ENCODE data around the gene PATJ. TPM values are rescaled to one million over a fixed set of nuclear protein-coding genes. Genes with fewer than 3 reads are reported as not detected.

The PATJ gene
- total RNA-seq, 2 donors from 2014 or later = 21.6 to 25.3 TPM

DNA sequence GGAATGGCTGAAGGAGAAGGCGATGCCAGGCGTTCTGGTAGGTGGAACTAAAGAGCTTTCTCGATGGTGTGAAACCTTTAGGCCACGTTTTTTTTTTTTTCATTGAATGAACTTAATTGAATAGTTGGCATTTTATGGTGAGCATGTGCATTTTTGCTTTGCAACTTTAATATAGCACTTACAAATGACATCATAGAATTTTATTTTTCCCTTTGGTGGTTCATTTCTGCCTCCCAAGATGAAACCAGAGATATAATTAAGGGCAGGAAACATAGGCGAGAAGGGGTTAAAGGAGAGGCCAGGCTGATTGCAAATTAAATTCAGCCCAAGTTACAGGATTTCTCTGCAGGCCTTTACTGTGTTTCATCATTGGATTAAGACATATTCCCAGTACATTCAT is 366.8 kb downstream of the PATJ start:
- Mint-ChIP-seq H3K4me1 (ENCODE audit: low read depth) (no peaks in the 10 kb centered on the region), H3K4me3 (no peak overlapping the region), H3K36me3 (ENCODE audit: insufficient read depth in 2 of 2) (no peaks in the 10 kb centered on the region), H3K9me3 (no peaks in the 10 kb centered on the region), H3K27me3 (ENCODE audit: low read depth) (no peaks in the 10 kb centered on the region), H3K27ac (no peak overlapping the region)
- DNase-seq = no peak
- no peak for ATAC-seq (replicated peaks in 1 of 2)

DNA sequence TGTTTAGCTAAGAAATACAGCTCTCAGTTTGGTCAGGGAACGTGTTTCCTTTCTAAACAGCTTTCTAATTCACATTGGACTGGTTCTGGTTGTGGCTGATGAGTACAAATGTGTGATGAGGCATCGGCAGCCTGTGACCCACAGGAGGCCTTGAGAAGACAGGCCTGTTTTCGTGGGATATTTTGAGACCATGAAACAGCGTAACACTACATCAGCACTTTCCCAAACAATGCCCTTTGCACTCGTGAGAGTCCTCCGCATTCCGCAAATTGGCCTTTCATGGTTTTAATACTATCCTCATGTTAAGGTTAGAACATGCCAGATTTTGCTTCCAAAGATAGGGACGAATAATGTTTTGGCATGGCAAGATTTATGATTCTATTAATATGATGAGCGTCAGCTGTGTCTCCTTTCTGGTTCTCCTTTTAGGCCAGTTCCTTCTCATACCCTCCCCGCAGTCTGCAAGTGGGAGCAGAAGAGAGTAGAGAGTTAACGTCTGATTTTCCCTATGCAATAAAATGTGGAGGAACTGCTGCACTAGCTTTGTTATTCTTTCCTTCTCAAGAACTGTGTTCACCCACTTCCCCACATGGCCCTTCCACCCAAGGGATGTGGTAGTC is 368.0 kb downstream of the PATJ start:
- Mint-ChIP-seq H3K4me1 (ENCODE audit: low read depth) (no peaks in the 10 kb centered on the region), H3K27ac (no peak overlapping the region), H3K9me3 (no peaks in the 10 kb centered on the region), H3K4me3 (no peak overlapping the region), H3K36me3 (ENCODE audit: insufficient read depth in 2 of 2) (no peaks in the 10 kb centered on the region), H3K27me3 (ENCODE audit: low read depth) (no peaks in the 10 kb centered on the region)
- DNase-seq (no peak), ATAC-seq (replicated peaks in 1 of 2) (no peak)

DNA sequence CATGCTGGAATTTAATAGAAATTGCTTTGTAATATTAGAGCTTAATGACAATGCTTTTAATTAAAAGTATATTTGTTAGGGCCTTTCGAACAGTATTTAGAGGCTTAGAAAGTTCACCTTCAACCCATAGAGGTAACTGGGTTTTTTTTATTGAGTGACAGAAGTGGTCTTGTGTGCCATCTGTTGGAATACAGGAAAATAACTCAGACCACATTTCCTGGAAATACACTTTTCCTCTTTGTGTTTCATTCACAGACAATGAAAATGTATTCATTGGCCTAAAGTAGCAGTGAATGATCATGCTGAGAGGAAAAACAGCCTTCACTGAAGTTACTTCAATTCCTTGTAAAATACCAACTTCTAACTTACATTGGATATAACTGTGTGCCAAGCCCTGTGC is 368.8 kb downstream of the PATJ start:
- H3K9me3 Mint-ChIP-seq = no peaks in the 10 kb centered on the region
- H3K4me1 Mint-ChIP-seq (ENCODE audit: low read depth) = no peaks in the 10 kb centered on the region
- H3K27me3 Mint-ChIP-seq (ENCODE audit: low read depth) = no peaks in the 10 kb centered on the region
- DNase-seq = no peak
- H3K36me3 Mint-ChIP-seq (ENCODE audit: insufficient read depth in 2 of 2) = no peaks in the 10 kb centered on the region
- no peak overlapping the region for H3K27ac Mint-ChIP-seq
- no peak overlapping the region for H3K4me3 Mint-ChIP-seq
- ATAC-seq (replicated peaks in 1 of 2) = no peak

DNA sequence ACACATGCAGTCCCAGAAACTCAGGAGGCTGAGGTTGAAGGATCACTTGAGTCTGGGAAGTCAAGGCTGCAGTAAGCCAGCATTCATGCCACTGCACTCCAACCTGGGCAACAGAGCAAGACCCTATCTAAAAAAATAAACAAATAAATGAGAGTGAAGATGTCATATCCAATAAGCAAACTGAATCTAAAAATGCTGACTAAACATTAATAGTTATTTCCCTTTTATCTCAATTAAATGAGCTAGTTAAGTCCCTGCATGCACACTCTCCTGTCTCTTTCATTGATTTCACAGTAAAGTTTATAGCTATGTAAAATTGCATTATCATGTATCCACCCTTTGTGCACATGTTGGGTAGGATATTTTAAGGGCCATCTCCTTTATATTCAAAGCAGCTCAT is 371.2 kb downstream of the PATJ start:
- DNase-seq = no peak
- no peak overlapping the region for H3K27ac Mint-ChIP-seq
- no peaks in the 10 kb centered on the region for H3K9me3 Mint-ChIP-seq
- H3K36me3 Mint-ChIP-seq (ENCODE audit: insufficient read depth in 2 of 2) = no peaks in the 10 kb centered on the region
- H3K27me3 Mint-ChIP-seq (ENCODE audit: low read depth) = no peaks in the 10 kb centered on the region
- H3K4me1 Mint-ChIP-seq (ENCODE audit: low read depth) = no peaks in the 10 kb centered on the region
- no peak for ATAC-seq (replicated peaks in 1 of 2)
- H3K4me3 Mint-ChIP-seq = no peak overlapping the region

DNA sequence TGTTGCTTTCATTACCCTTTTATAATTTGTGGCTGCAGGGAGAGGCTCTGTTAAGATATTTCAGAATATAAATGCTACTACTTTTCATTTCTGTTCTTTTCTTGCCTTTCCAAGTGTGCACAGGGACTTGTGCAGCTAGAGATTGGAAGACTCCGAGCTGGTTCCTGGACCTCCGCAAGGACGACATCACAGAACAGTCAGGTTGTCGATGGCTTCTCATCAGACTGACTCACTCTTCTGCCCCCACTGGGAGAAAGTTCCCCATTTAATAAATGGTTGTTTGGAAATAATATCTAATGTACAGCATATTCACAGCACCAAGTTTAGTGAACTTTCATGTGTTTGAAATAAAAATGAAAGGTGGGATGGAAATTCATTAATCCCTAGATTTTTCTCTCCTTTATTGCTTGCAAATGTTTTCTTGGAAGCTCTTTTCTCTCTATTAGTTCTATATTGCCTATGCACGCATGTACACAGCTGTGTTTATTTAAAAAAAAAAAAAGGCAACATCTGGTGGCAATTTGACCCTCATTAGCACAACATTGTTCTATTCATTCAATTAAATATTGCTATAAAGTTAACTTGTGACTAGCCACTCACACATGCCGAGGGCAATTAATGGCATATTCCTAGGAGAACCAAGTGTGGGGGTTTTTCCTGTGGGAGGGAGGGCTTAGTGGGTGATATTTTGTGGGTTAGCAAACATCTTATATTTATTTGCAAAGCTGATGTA is 374.9 kb downstream of the PATJ start:
- Mint-ChIP-seq H3K36me3 (ENCODE audit: insufficient read depth in 2 of 2) (no peaks in the 10 kb centered on the region), H3K4me1 (ENCODE audit: low read depth) (no peaks in the 10 kb centered on the region), H3K4me3 (no peak overlapping the region), H3K27me3 (ENCODE audit: low read depth) (no peaks in the 10 kb centered on the region), H3K27ac (no peak overlapping the region), H3K9me3 (no peaks in the 10 kb centered on the region)
- DNase-seq (no peak), ATAC-seq (replicated peaks in 1 of 2) (no peak)

DNA sequence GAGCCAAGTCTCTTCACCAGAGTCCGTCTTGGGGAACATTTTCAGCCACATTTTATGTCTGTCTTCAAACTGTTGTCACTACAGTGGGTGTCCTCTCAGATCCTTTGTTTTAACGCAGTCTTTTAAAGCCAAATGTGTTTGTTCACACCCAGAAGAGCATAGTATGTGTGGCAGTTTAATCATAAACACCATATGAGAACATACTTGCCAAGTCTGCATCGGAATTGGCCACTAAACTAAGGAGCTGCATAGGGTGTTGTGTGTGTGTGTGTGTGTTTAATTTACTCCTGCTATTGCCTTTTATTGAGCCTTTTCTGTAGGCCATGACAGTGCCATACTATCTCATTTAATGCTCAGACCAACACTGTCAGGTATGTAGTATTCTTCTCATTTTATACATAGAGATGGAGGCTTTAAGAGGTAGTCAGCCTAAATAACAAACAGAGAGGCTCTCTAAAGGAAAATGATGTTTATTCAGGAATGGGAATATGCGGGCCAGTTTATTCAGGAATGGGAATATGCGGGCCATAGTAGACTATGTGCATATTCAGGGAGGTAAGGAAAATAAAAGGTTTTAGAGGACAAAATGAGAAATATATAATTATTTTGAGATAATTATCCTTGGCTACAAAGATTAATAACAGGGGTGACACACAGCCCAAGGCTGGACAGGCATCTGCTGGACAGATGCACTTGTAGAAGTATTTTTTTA is 384.5 kb downstream of the PATJ start:
- H3K4me3 Mint-ChIP-seq = no peak overlapping the region
- ATAC-seq (replicated peaks in 1 of 2) = no peak
- no peaks in the 10 kb centered on the region for H3K4me1 Mint-ChIP-seq (ENCODE audit: low read depth)
- DNase-seq = no peak
- no peak overlapping the region for H3K27ac Mint-ChIP-seq
- H3K9me3 Mint-ChIP-seq = no peaks in the 10 kb centered on the region
- H3K36me3 Mint-ChIP-seq (ENCODE audit: insufficient read depth in 2 of 2) = no peaks in the 10 kb centered on the region
- no peaks in the 10 kb centered on the region for H3K27me3 Mint-ChIP-seq (ENCODE audit: low read depth)

DNA sequence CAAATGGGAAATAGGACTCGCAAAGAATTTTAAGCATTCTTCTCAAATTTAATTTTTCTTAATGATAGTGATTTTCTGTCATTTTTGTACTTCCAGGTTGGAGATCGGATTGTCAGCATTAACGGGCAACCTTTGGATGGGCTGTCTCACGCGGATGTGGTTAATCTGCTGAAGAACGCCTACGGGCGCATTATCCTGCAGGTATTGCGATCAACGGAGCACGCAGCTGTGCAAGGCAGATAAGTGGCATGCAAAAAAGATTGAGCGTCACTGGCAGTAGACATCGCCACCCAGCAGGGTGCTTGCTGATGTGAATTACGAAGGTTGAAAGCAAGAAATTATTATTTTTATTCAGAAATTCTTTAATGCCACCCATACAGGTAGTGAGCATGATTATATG is 386.5 kb downstream of the PATJ start:
- Mint-ChIP-seq H3K27me3 (ENCODE audit: low read depth) (no peaks in the 10 kb centered on the region), H3K9me3 (no peaks in the 10 kb centered on the region), H3K4me3 (no peak overlapping the region), H3K4me1 (ENCODE audit: low read depth) (no peaks in the 10 kb centered on the region), H3K36me3 (ENCODE audit: insufficient read depth in 2 of 2) (no peaks in the 10 kb centered on the region), H3K27ac (no peak overlapping the region)
- no peak for DNase-seq
- ATAC-seq (replicated peaks in 1 of 2) = no peak

DNA sequence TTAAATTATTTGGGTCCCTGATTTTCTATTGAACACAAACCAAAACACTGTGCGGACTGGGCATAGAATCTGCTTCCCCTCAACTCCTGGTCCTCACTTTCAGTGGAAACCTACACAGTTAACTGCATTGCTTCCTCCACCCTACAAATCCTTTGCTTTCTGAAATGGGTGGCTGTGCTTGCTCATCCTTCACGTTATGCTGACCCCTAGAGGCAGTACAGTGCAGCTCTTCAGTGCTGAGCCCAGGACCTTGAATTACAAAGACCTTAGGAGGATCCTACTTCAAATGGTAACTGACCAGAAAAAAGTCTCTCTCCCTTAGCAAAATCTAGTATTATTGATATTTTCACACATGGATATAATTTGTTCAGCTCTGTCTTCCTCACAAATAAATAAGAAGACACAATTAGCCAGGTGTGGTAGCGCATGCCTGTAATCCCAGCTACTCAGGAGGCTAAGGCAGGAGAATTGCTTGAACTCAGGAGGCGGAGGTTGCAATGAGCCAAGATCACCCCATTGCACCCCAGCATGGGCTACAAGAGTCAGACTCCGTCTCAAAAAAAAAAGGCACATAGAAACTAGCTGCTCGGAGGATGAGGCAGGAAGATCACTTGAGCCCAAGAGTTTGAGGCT is 388.9 kb downstream of the PATJ start:
- DNase-seq = peak; percentile 27 to 32
- Mint-ChIP-seq H3K27me3 (ENCODE audit: low read depth) (no peaks in the 10 kb centered on the region), H3K27ac (no peak overlapping the region), H3K9me3 (no peaks in the 10 kb centered on the region), H3K4me1 (ENCODE audit: low read depth) (no peaks in the 10 kb centered on the region), H3K36me3 (ENCODE audit: insufficient read depth in 2 of 2) (no peaks in the 10 kb centered on the region), H3K4me3 (no peak overlapping the region)
- peak; percentile 64 to 69 for ATAC-seq (replicated peaks in 1 of 2)

DNA sequence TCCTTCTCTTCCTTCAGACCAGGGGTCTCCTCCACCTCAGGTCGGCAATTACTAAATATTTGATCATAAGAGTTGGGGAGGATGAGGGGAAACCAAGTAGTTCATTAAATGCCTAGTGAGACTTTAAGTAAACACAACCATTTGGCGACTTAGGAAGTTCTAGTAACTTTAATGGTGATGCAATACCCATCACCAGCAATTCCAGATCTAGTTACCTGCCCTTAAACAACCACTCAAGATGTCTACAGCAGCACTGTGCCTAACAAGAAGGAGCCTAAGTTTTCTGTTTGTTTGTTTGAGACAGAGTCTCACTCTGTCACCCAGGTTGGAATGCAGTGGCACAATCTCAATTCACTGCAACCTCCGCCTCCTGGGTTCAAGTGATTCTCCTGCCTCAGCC is 395.7 kb downstream of the PATJ start:
- no peaks in the 10 kb centered on the region for H3K27me3 Mint-ChIP-seq (ENCODE audit: low read depth)
- no peak for ATAC-seq (replicated peaks in 1 of 2)
- H3K4me1 Mint-ChIP-seq (ENCODE audit: low read depth) = no peaks in the 10 kb centered on the region
- H3K9me3 Mint-ChIP-seq = no peaks in the 10 kb centered on the region
- H3K4me3 Mint-ChIP-seq = no peak overlapping the region
- no peak overlapping the region for H3K27ac Mint-ChIP-seq
- no peak for DNase-seq
- H3K36me3 Mint-ChIP-seq (ENCODE audit: insufficient read depth in 2 of 2) = no peaks in the 10 kb centered on the region

DNA sequence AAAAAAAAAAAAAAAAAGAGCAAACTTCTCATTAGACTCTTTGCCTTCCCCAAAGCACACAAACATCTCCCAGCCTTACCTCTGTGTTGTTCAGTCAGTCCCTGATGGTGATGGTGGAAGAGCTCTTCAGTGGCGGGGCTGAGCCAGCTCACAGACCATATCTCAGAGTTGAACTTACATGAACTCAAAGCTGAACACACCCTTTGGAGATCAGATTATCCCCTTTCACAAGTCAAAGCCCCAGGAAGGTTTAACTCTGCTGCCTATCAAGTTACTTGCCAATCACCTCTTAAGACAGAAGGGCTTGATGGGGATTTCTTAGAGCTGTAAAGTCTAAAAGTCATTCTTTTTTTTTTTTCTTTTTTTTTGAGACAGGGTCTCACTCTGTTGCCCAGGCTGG is 397.1 kb downstream of the PATJ start:
- Mint-ChIP-seq H3K27ac (no peak overlapping the region), H3K36me3 (ENCODE audit: insufficient read depth in 2 of 2) (no peaks in the 10 kb centered on the region), H3K27me3 (ENCODE audit: low read depth) (no peaks in the 10 kb centered on the region), H3K4me1 (ENCODE audit: low read depth) (no peaks in the 10 kb centered on the region), H3K9me3 (no peaks in the 10 kb centered on the region), H3K4me3 (no peak overlapping the region)
- DNase-seq = no peak
- no peak for ATAC-seq (replicated peaks in 1 of 2)

DNA sequence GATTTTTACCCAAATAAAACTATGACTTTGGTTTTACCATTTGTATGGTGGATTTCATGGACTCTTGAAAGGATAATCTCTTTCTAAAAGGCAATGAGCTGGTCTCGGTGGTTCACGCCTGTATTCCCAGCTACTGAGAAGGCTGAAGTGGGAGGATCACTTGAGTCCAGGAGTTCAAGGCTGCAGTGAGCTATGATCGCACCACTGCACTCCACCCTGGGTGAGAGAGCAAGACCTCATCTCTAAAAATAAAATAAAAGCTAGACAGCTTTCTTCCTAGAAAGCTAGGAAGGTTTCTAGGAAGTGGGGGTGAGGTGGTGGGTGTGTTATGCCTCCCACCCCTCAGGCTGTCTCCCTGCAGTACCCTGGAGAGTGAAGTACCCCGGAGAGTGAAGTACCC is 398.4 kb downstream of the PATJ start:
- Mint-ChIP-seq H3K4me1 (ENCODE audit: low read depth) (no peaks in the 10 kb centered on the region), H3K27me3 (ENCODE audit: low read depth) (no peaks in the 10 kb centered on the region), H3K27ac (no peak overlapping the region), H3K4me3 (no peak overlapping the region), H3K9me3 (no peaks in the 10 kb centered on the region), H3K36me3 (ENCODE audit: insufficient read depth in 2 of 2) (no peaks in the 10 kb centered on the region)
- DNase-seq (no peak), ATAC-seq (replicated peaks in 1 of 2) (no peak)

DNA sequence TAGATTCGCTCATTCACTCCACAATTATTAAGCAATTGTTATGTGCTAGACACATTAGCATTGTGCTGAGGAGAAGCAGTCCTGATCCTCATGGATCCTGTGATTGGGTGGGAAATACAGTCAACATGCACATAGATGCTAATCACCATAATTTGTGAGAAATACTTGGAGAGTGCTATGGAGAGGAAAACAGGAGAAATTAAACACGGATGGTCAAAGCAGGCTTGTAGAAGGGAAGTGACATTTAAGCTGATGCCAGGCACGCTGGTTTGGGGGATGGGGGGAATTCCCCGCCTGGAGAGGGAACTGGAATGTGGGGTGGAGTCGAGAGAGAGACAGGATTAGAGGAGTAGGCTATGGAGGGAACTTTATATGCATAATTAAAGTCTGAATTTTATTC is 400.2 kb downstream of the PATJ start:
- H3K27me3 Mint-ChIP-seq (ENCODE audit: low read depth) = no peaks in the 10 kb centered on the region
- no peak overlapping the region for H3K27ac Mint-ChIP-seq
- H3K4me1 Mint-ChIP-seq (ENCODE audit: low read depth) = no peaks in the 10 kb centered on the region
- no peaks in the 10 kb centered on the region for H3K36me3 Mint-ChIP-seq (ENCODE audit: insufficient read depth in 2 of 2)
- H3K9me3 Mint-ChIP-seq = no peaks in the 10 kb centered on the region
- no peak for ATAC-seq (replicated peaks in 1 of 2)
- H3K4me3 Mint-ChIP-seq = no peak overlapping the region
- DNase-seq = no peak

DNA sequence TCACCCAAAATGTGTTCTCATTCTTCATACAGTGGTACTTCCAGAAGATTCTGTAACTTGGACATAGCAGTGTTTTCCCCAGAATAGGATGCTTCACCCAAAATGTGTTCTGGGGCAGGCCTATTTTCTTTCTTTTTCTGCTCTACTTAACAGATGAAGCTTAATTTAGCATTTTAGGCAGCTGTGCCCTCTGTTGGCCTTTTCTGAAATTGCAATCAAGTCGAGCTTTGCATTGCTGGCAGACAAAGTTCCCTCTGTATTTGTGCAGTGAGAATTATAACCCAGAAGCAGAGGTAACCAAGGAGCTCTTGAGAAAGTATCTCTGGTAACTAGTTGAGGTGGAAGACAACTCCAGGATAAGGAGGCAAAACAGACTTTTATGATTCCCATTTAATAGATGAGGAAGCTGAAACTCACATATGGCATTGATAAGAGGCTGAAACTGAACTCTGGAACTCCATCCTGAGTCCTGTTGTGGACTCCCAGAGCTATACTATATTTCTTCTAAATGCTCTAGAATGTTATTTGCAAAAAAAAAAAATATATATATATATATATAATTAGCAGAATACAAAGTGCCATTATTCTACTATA is 402.1 kb downstream of the PATJ start:
- DNase-seq = peak; percentile 26 to 29
- H3K27ac Mint-ChIP-seq = no peak overlapping the region
- no peak for ATAC-seq (replicated peaks in 1 of 2)

More for the DNA sequence above, 402.1 kb downstream of the PATJ start:
- no peaks in the 10 kb centered on the region for H3K27me3 Mint-ChIP-seq (ENCODE audit: low read depth)
- no peaks in the 10 kb centered on the region for H3K36me3 Mint-ChIP-seq (ENCODE audit: insufficient read depth in 2 of 2)
- H3K4me3 Mint-ChIP-seq = no peak overlapping the region
- no peaks in the 10 kb centered on the region for H3K4me1 Mint-ChIP-seq (ENCODE audit: low read depth)
- H3K9me3 Mint-ChIP-seq = no peaks in the 10 kb centered on the region

Data from activated T-cell treated with anti-CD3 and anti-CD28 coated beads, Interleukin-2, amount 50 U/mL, for 72 hours (primary cell).